HepG2 (cell line): ENCODE measurements around the gene SPTB. TPM values are rescaled to one million over a fixed set of nuclear protein-coding genes. Genes with fewer than 3 reads are reported as not detected.

Experiments used
- BCLAF1 ChIP-seq: fragments of 450-650 bp; IDR thresholded peaks from 2 replicates; pipeline ENCODE4 v1.6.1; 2017; ENCODE audit warnings: mild to moderate bottlenecking
- CBX2 ChIP-seq, 2 experiments: fragments of 200-600 bp in 1 of 2; sonication (generic); formaldehyde crosslinking in 1 of 2; IDR thresholded peaks; 2 replicates each; pipeline versions ENCODE4 v1.7.0 to v1.8.1; 2018 to 2022; ENCODE audit warnings: low read depth in 2 of 2, low read length in 1 of 2, mild to moderate bottlenecking in 1 of 2, missing genetic modification reagents in 1 of 2
- DMAP1 ChIP-seq: IDR thresholded peaks from 2 replicates; pipeline ENCODE4 v1.6.1; 2016
- DPF2 ChIP-seq: sonication (generic); formaldehyde crosslinking; IDR thresholded peaks from 2 replicates; pipeline ENCODE4 v1.4.0; 2020; ENCODE audit warnings: mild to moderate bottlenecking, low read depth, missing genetic modification reagents, borderline replicate concordance
- HNRNPLL ChIP-seq: fragments of 200-400 bp; formaldehyde crosslinking; IDR thresholded peaks from 2 replicates; pipeline ENCODE4 v1.6.1; 2017; ENCODE audit warnings: mild to moderate bottlenecking, low read depth, low read length; ENCODE audit not compliant: poor library complexity, severe bottlenecking
- HOXA9 ChIP-seq: sonication (generic); formaldehyde crosslinking; IDR thresholded peaks from 2 replicates; pipeline ENCODE4 v1.8.1; 2022; ENCODE audit warnings: missing genetic modification reagents, mild to moderate bottlenecking, moderate library complexity, borderline replicate concordance
- MEIS1 ChIP-seq: sonication (generic); formaldehyde crosslinking; IDR thresholded peaks from 2 replicates; pipeline ENCODE4 v1.9.0; 2021; ENCODE audit warnings: mild to moderate bottlenecking, missing genetic modification reagents, moderate library complexity, borderline replicate concordance
- MIER3 ChIP-seq: IDR thresholded peaks from 2 replicates; pipeline ENCODE4 v1.6.1; 2016; ENCODE audit warnings: missing compliant biosample characterization, borderline replicate concordance
- MLXIP ChIP-seq: sonication (generic); formaldehyde crosslinking; IDR thresholded peaks from 2 replicates; pipeline ENCODE4 v1.9.0; 2021; ENCODE audit warnings: missing genetic modification reagents, borderline replicate concordance
- RFX3 ChIP-seq: IDR thresholded peaks from 2 replicates; pipeline ENCODE4 v1.6.1; 2016; ENCODE audit warnings: missing biosample characterization, missing genetic modification reagents
- SETDB1 ChIP-seq: sonication (generic); formaldehyde crosslinking; IDR thresholded peaks from 2 replicates; pipeline ENCODE4 v1.5.1; 2020; ENCODE audit warnings: missing genetic modification reagents, mild to moderate bottlenecking, borderline replicate concordance
- XBP1 ChIP-seq: sonication (generic); formaldehyde crosslinking; IDR thresholded peaks from 2 replicates; pipeline ENCODE4 v1.5.0; 2020; ENCODE audit warnings: missing genetic modification reagents
- ZBTB34 ChIP-seq: sonication (generic); formaldehyde crosslinking; IDR thresholded peaks from 2 replicates; pipeline ENCODE4 v1.8.0; 2022; ENCODE audit warnings: mild to moderate bottlenecking, missing genetic modification reagents
- ZMYM2 ChIP-seq: sonication (generic); formaldehyde crosslinking; IDR thresholded peaks from 2 replicates; pipeline ENCODE4 v1.8.0; 2022; ENCODE audit warnings: mild to moderate bottlenecking, missing genetic modification reagents
- ZNF670 ChIP-seq: sonication (generic); formaldehyde crosslinking; IDR thresholded peaks from 2 replicates; pipeline ENCODE4 v1.8.0; 2022; ENCODE audit warnings: mild to moderate bottlenecking, missing genetic modification reagents, borderline replicate concordance
- ZNF772 ChIP-seq: sonication (generic); formaldehyde crosslinking; IDR thresholded peaks from 2 replicates; pipeline ENCODE4 v1.5.0; 2020; ENCODE audit warnings: mild to moderate bottlenecking, missing genetic modification reagents
- polyA plus RNA-seq, 8 experiments: library from polyadenylated mRNA; depleted of rRNA in 3 of 8; stranded (reverse) in 7 of 8; unstranded in 1 of 8; fragments of >200 nt; fragmentation: Illumina TruSeq in 4 of 8; extraction: Trizol in 4 of 8; gene quantifications; 2 replicates each; pipeline versions ENCODE4 v1.2.1 to v1.2.3, GENCODE V29; 2011 to 2016; ENCODE audit warnings: low read depth in 4 of 8, missing spikeins in 1 of 8, mixed read lengths in 1 of 8; ENCODE audit not compliant: insufficient read depth in 1 of 8
- total RNA-seq, 5 experiments: library from RNA; depleted of rRNA; stranded (reverse); fragments of >200 nt; fragmentation: Illumina TruSeq; extraction: Trizol; gene quantifications; 2 replicates each; pipeline ENCODE4 v1.2.3, GENCODE V29; 2016; ENCODE audit warnings: low read depth in 1 of 5
- TF ChIP-seq, protein P1 (sequence below): sonication (generic); formaldehyde crosslinking; IDR thresholded peaks from 2 replicates; pipeline ENCODE4 v1.5.1; 2020; ENCODE audit warnings: mild to moderate bottlenecking, missing genetic modification reagents, moderate library complexity

Gene SPTB
- total and polyA plus RNA-seq, 2 of the 13 experiments (the other 11 are each of a cell fraction or from before 2014, with no cell fraction given): 0.01 to 0.02 TPM

DNA sequence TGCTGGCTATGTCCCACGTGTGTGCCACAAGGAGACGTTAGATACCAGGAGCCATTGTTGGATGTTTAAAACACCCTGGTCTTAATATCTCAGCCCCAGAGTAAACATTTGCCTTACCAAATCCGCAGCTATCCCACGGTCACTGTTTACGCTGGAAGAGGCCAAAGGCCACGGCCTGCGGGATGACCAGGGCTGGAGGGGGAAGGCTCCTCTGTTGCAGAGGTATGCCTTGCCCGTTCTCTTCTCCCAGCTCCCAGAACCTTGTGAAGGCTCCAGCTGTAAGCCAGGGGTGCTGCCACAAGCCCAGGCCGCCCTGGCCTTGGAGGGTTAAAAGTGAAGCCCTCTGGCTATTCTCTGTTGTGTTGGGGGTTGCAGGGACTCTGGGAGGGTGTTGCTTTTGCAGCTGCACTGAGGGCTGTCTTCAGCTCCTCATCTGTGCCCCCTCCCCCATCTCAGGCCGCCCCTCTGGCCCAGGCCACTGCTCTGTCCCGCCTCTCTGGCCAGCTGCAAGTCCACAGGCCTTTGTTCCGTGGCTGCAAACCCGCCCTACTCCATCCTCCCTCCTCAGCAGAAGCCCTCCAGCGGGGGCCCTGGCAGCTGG lies 173.0 kb downstream of the SPTB start (continued):
- TF ChIP-seq MIER3 (CRISPR knock-in tag) (peak; percentile 29; the same call in 1 of the 2 replicates), XBP1 (no peak), MEIS1 (no peak), BCLAF1 (no peak), HNRNPLL (peak; percentile 59), RFX3 (CRISPR knock-in tag) (no peak), DMAP1 (CRISPR knock-in tag) (no peak), MLXIP (CRISPR knock-in tag) (no peak), SETDB1 (CRISPR knock-in tag) (no peak), ZNF772 (CRISPR knock-in tag) (no peak; the same call in 1 of the 2 replicates), ZNF670 (CRISPR knock-in tag) (no peak), ZMYM2 (CRISPR knock-in tag) (peak; percentile 38; the same call in 1 of the 2 replicates), DPF2 (CRISPR knock-in tag) (0 out of 2 replicates have a peak, but pooled peaks have one; percentile 43), ZBTB34 (peak; percentile 72; the same call in 1 of the 2 replicates), HOXA9 (CRISPR knock-in tag) (no peak), CBX2 (IDR thresholded peaks at IDR 0.05; ENCODE audit: low read depth, low read length) (no peak), CBX2 (CRISPR knock-in tag; IDR thresholded peaks at IDR 0.05; ENCODE audit: low read depth) (no peak)
- TF ChIP-seq, protein P1, sequence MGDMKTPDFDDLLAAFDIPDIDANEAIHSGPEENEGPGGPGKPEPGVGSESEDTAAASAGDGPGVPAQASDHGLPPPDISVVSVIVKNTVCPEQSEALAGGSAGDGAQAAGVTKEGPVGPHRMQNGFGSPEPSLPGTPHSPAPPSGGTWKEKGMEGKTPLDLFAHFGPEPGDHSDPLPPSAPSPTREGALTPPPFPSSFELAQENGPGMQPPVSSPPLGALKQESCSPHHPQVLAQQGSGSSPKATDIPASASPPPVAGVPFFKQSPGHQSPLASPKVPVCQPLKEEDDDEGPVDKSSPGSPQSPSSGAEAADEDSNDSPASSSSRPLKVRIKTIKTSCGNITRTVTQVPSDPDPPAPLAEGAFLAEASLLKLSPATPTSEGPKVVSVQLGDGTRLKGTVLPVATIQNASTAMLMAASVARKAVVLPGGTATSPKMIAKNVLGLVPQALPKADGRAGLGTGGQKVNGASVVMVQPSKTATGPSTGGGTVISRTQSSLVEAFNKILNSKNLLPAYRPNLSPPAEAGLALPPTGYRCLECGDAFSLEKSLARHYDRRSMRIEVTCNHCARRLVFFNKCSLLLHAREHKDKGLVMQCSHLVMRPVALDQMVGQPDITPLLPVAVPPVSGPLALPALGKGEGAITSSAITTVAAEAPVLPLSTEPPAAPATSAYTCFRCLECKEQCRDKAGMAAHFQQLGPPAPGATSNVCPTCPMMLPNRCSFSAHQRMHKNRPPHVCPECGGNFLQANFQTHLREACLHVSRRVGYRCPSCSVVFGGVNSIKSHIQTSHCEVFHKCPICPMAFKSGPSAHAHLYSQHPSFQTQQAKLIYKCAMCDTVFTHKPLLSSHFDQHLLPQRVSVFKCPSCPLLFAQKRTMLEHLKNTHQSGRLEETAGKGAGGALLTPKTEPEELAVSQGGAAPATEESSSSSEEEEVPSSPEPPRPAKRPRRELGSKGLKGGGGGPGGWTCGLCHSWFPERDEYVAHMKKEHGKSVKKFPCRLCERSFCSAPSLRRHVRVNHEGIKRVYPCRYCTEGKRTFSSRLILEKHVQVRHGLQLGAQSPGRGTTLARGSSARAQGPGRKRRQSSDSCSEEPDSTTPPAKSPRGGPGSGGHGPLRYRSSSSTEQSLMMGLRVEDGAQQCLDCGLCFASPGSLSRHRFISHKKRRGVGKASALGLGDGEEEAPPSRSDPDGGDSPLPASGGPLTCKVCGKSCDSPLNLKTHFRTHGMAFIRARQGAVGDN (CRISPR knock-in tag): peak; percentile 72
